ENCODE data around the gene VCAN. TPM values are rescaled to one million over a fixed set of nuclear protein-coding genes. Genes with fewer than 3 reads are reported as not detected.

Gene VCAN
- total RNA-seq, 1 experiment from 2014 or later, result 31.4 TPM

DNA sequence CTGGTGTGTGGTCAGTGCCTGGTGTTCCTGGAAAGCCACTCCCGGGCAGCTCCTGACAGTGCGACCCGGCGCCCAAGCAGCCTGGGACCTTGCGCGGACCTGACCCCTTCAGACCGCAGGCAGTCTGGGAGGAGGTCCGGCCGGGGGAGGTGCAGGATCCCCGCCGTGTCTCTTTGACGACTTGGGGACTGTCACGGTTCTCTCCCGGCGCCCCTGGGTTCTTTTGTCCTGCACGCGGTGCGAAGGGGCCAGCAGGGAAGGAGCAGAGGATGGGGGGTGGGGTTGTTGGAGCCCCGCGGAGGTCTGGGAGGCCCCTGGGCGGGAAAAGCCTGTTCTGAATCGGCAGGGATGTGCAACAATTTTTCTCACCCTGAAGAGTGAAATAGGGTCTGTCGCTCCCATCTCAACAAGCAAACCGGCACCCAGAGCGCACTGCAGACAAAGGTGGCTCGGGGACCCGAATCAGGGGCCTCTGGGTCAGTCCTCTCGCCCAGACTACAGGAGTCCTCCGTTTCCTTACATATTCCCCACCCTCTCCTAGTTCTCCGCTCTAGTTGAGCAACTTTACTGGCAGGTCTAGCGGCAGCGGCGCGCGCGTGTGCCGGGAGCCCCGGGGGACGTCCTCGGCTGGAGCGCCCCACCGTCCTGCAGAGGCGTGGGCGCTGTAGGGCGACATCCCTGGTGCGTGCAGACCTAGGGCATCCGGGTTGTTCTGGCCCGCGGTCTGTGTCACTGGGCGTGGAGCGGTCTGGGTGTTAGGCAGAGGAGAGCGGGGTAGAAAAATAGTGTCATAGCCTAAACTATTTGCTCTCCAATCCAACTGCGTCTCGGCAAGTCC lies 1.2 kb downstream of the VCAN start:
- peak; percentile 50 for DNase-seq
- intact Hi-C loops (cut with micrococcal nuclease; ENCODE audit: unreplicated experiment), result loop anchor here (2.0 to 5.0 kb wide), 3 partner anchors 395 to 1120 kb away; partner anchors contain the start of genes TMEM167A and XRCC4
- H3K9me3 Mint-ChIP-seq (ENCODE audit: low read depth, unreplicated experiment), result no peaks in the 10 kb centered on the region
- BruUV-seq (replicated peaks), result no TSS peak
- peaks cover 17% of the 10 kb centered on the region for H3K27me3 Mint-ChIP-seq (ENCODE audit: unreplicated experiment)
- peaks cover 58% of the 10 kb centered on the region for H3K36me3 Mint-ChIP-seq (ENCODE audit: insufficient read depth, unreplicated experiment)
- TF ChIP-seq CTCF (IDR thresholded peaks at IDR 0.05; ENCODE audit: unreplicated experiment), result no peak
- peak overlapping the region; percentile 77 for H3K4me3 Mint-ChIP-seq (ENCODE audit: low read depth, unreplicated experiment)
- CTCF ChIA-PET, result interaction anchor here (0.7 to 1.0 kb wide), 8 partner anchors 37 to 1114 kb away, joined by 3 to 8 read pairs (median 4); no protein-coding TSS in a partner anchor
- peak overlapping the region; percentile 84 for H3K27ac Mint-ChIP-seq (ENCODE audit: unreplicated experiment)
- H3K4me1 Mint-ChIP-seq (ENCODE audit: low read depth, unreplicated experiment), result peaks cover 49% of the 10 kb centered on the region

DNA sequence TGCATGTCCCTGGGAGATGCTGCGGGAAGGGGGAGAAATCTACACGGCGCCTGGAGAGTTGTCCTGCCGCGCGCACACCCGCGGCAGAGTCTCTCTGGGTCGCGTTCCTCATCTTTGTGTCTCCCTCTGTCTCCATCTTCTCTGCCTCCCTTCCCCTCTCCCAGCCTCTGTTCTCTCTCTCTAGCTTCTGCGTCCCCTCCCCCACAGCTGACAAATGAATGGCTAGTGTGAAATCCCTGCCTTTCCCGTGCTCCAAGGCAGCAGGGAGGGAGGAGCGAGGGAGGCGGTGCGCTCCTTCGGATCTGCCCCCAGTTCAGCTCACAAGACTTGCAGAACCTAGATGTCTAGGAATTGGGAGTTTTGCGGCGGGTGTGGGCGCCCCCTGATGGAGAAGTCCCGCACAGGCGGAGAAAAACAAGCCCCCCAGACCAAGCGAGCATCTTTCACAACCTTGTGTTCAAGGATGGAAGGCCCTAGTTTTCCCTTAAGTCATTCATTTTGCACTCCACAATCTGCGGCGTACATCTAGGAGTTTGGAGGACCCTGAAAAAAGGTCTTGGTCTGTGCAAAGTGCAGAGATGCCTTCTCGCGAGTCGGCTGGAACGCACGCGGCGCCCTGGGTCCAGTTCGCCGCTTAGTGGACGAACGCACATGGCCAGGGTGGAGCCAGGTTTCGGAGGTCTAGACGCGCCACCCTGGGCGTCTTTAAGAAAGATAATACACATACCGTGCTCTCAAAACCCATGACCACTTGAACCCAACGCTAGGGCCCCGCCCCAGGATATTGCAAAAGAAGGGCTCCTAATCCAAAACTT lies 2.0 kb downstream of the VCAN start:
- intact Hi-C loops (cut with micrococcal nuclease; ENCODE audit: unreplicated experiment), result loop anchor here (2.0 to 5.0 kb wide), 5 partner anchors 89 to 1121 kb away; partner anchors contain the start of genes TMEM167A and XRCC4

DNA sequence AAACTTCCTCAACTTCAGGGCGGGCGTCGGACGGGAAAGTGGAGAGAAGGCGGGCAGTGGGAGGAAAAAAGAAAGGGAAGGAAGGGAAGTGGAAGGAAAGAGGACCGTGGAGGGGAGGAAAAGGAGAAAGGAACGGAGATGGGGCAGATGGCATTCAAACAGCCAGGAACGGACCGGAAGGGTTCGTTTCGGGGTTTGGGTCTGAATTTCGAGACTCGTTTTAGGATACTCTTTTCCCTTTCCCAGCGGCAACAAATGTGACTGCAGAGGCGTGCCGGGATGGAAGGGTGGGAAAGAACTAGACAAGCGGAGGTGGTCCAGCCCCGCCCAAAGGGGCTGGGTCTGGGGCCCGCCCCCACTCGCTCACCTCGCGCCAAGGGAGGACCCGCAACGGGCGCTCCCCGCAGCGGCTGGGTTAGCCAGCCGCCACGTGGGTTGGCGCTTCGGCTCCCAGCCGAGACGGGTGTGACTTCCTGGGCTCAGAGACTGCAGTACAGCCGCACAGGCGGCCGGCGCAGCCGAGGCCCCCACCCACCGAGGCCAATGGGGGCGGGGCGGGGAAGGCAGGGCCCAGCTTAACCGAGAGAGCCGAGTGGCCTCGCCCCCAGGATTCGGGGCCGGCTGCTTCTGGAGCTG lies 2.7 kb downstream of the VCAN start:
- CTCF ChIA-PET, result interaction anchor here (1.0 to 1.5 kb wide), 5 partner anchors 89 to 1110 kb away, joined by 3 to 8 read pairs (median 7); no protein-coding TSS in a partner anchor
- intact Hi-C loops (cut with micrococcal nuclease; ENCODE audit: unreplicated experiment), result loop anchor here (2.0 to 5.0 kb wide), 4 partner anchors 89 to 1122 kb away; partner anchors contain the start of genes TMEM167A and XRCC4
- Mint-ChIP-seq H3K9me3 (ENCODE audit: low read depth, unreplicated experiment) (no peaks in the 10 kb centered on the region), H3K36me3 (ENCODE audit: insufficient read depth, unreplicated experiment) (peaks cover 59% of the 10 kb centered on the region), H3K27ac (ENCODE audit: unreplicated experiment) (peak overlapping the region; percentile 84), H3K27me3 (ENCODE audit: unreplicated experiment) (peaks cover 13% of the 10 kb centered on the region), H3K4me1 (ENCODE audit: low read depth, unreplicated experiment) (peaks cover 49% of the 10 kb centered on the region), H3K4me3 (ENCODE audit: low read depth, unreplicated experiment) (peak overlapping the region; percentile 77)
- DNase-seq, result peak; percentile 94
- no peak for TF ChIP-seq CTCF (IDR thresholded peaks at IDR 0.05; ENCODE audit: unreplicated experiment)
- BruUV-seq (replicated peaks), result no TSS peak

More for the DNA sequence above, 2.0 kb downstream of the VCAN start:
- CTCF ChIA-PET, result interaction anchor here (0.7 to 1.0 kb wide), 8 partner anchors 36 to 1115 kb away, joined by 3 to 8 read pairs (median 4); no protein-coding TSS in a partner anchor
- TF ChIP-seq CTCF (IDR thresholded peaks at IDR 0.05; ENCODE audit: unreplicated experiment), result peak; percentile 97
- peak overlapping the region; percentile 77 for H3K4me3 Mint-ChIP-seq (ENCODE audit: low read depth, unreplicated experiment)
- H3K36me3 Mint-ChIP-seq (ENCODE audit: insufficient read depth, unreplicated experiment), result peaks cover 58% of the 10 kb centered on the region
- peaks cover 13% of the 10 kb centered on the region for H3K27me3 Mint-ChIP-seq (ENCODE audit: unreplicated experiment)
- peak; percentile 94 for DNase-seq
- peaks cover 49% of the 10 kb centered on the region for H3K4me1 Mint-ChIP-seq (ENCODE audit: low read depth, unreplicated experiment)
- H3K9me3 Mint-ChIP-seq (ENCODE audit: low read depth, unreplicated experiment), result no peaks in the 10 kb centered on the region
- BruUV-seq (replicated peaks), result TSS peak; percentile 78
- H3K27ac Mint-ChIP-seq (ENCODE audit: unreplicated experiment), result peak overlapping the region; percentile 84
